DOHH2 (cell line): Measurements from ENCODE around the gene LOXHD1.

Experiments used
- CTCF ChIP-seq: fragments of 200-600 bp; sonication (generic); IDR thresholded peaks from one replicate; pipeline ENCODE4 v1.5.1; 2014; ENCODE audit warnings: antibody characterized with exemption, mild to moderate bottlenecking, low read depth, low read length; ENCODE audit not compliant: poor library complexity, severe bottlenecking
- EZH2phosphoT487 ChIP-seq: fragments of 200-600 bp; sonication (generic); IDR thresholded peaks from 2 replicates; pipeline ENCODE4 v1.6.1; 2017; ENCODE audit warnings: borderline replicate concordance, mild to moderate bottlenecking, antibody characterized with exemption, low read length, moderate library complexity, mixed read lengths

GRCh38 chr18:46672062-46672970 lies 15.3 kb upstream of the LOXHD1 start:
- TF ChIP-seq CTCF, result no peak
- TF ChIP-seq EZH2phosphoT487, result no peak
